ENCODE results near the gene PKDREJ.
"Not testable (repeated sequence)": the region's sequence is repeated elsewhere in the genome, so short reads cannot be mapped to it uniquely, and the experiment has no call there.

PKDREJ gene

GRCh38 chr22:46287873-46288751, 25.0 kb upstream of the PKDREJ start:
- DNase-seq, result peak; percentile 72

DNA sequence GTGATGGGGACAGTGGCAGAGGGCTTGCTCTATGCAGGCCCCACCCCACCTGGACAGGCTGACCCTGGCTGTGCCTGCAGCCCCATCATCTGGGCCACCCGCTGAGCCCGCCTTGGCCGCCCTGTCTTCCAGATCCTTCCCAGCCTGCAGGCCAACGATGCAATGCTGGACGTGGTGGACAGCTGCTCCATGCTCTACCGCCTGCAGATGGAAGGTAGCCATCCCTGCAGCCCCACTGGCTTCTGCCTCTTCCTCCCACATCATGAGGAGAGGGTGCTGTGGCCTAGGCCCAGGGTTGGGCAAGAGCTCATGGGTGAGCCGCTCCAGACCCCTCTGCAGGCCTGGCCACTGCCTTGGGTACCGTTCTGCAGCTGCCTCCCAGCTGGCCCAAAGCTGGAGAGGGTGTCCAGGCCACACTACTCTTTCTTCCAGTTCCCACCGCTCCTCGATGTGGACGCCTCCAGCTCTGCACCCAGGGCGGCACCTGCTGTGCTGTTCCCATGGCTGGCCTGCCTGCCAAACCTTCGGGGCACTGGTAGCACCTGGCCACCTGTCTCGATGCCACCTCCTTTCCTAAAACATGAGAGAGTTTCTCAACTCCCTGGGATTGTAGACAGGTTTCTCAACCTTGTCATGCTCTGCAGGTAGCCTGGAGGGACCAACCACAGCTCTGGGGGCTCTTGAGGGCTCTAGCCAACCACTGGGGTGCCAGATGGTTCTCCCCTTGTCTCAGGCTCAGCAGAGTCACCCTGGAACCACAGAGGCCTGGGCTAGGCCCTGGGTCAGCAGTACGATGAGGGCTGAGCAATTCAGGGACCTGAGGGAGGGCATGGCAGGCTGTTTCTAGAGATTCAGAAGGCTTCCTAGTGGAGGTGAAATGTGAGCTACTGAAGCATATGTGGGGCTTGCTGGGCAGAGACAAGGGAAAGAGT, 24.1 kb upstream of the PKDREJ start:
- no peak for DNase-seq

- no peak for DNase-seq
Measured at GRCh38 chr22:46286006-46286405, 22.9 kb upstream of the PKDREJ start.

DNA sequence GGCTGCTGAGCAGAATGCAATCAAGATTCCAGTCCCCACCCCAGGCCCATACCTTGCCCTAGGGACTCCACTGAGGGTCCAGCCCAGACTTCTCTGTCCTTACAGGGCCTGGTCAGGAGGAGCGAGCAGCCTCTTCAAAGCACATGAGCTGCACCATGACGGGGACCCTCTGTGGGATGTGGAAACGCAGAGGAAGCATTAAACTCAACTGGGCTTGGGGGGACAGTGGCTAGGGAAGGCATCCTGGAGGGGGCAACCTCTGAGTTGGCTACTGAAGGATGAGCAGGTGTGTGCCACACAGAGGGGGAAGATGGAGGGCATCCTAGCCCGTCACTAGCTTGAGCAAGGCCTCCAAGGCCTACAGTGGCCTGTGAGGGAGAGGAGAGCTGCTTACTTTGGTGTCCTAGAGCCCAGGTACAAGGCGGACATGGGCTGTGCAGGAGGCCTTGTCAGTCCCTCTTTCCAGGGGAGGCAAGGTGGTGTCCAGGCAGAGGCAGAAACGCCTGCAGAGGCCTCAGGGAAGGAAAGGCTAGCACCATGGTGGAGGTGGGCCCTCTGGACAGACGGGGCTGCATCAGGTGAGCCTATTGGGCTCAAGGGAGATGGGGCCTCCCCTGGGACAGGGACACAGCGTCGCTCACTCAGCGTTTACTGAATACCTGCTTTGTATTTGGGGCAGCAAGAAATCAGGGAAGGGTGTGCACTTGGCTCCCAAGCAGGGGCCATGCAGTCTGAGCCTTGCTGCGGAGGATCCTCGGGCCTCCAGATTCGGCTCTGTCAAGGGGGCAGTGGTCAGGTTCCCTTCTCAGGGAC, 18.9 kb upstream of the PKDREJ start:
- no peak for DNase-seq

DNA sequence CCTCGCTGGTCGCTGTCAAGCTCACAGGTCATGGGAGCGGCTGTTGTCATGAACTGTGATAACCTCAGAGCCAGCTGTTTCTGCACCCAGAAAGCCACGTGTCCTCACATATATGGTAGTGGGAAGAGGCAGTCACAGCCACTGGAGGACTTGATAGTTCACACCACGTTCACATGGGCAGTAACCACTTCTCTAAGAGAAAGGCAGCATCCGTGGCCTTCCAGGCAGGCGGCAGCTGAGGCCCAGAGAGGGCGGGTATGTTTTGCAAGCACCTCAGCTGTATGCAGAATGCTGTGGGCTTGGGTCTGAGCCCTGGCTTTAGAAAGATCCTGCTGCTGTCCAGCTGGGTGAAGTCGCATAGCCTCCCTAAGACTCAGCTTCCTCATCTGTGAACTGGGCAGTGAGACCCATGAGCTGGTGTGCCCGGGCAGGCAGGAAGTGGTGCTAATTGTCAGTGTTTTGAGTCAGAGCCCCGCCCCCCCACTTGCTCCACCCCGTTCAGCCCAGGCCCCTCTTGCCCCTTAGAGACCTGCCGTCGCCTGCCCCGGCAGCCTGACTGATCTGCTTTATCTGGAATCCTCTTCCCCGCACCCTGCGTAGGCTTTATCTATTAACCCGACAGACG, 18.0 kb upstream of the PKDREJ start:
- DNase-seq, result peak; percentile 37

DNA sequence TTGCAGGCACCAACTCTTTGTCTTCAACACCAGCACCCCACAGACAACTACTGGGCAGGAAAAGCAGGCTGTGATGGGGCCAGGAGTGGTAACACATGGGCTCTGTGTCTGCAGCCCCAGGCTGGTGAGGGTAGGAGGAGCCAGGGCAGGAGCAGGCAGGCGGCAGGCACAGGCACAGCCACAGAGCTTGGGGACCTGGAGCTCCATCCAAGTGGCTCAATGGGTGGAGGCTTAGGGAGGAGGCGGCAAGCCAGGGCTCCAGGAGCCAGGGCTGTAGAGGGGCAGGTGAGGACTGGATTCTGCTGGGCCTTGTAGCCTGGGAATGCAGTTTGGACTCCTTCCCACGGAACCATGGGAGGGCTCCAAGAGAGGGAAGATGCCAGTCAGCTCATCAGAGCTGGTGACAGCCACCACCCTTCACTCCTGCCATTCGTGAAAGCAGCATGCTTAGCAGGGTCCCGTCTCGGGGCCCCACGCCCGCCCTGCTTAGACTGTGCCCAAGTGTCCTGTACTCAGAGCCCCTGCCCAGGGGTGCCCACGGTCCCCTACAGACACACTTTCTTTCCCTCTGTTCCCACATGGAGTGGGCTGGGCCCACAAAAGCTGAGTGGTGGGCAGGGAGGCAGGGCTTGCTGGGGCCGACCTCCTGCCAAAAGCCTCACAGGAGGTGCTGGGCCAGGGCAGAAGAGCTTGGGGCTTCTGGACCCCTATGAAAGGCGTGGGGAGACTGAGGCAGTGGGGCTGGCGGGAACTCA, 17.1 kb upstream of the PKDREJ start:
- no peak for DNase-seq

- no peak for DNase-seq
Measured at GRCh38 chr22:46278656-46279645, 15.8 kb upstream of the PKDREJ start.

DNA sequence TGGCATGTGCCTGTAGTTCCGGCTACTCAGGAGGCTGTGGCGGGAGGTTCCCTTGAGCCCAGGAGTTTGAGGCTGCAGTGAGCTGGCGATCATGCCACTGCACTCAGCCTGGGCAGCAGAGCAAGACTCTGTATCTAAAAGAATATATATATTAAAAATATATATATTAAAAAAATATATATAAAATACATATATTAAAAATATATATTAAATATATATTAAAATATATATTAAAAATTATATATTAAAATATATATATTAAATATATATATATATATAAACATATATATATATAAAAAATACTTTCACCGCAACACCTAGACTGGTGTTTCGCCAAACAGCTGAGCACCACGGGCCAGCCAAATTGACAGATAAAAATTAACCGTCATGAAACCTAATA, 13.4 kb upstream of the PKDREJ start:
- DNase-seq, result no peak

DNA sequence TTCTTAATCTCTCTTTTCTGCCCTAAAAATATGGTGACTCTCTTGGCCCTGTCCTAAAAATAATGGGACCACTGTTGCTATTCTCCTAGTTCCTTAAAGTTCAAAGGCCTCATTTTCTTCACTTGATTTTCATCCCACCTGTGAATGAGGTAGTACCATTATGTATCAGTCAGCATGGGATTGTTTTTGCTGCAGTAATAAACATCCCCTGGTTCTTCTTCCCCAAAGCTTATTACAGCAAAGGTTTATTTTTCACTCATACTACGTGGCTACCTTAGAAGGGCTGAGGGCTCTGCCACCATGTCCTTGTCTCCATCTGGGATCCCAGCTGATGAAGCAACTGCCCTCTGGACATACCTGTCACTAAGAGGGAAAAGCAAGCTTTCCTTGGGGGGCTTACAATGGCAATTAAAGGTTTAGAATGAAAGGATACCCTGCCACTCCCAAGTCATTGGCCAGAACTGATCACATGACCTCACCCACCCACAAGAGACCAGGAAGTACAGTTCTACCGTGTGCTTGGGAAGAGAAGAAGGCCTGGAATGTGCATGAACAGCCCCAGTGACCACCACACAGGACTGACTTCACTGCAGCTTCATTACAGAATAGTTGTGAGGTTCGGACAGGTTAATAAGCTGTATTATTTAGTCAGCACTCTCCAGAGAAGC, 12.4 kb upstream of the PKDREJ start:
- no peak for DNase-seq

DNA sequence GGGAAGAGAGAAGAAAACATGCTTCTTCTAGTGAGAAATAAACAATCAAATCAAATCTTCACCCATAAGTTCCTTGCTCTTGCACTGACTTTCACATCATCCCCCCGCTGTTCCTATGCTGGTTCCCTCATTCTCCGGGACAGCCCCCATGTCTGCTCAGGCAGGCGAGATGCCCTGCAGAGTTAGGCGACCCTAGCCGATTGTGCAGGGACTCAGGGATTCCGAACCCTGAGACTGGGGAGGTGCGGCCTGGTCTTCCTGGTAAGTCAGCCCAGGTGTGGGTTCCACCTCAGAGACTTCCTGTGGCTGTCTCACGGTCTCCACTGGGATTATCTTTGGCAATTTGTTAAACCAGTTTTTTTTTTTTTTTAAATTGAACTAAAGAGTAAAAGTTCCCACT, 11.2 kb upstream of the PKDREJ start:
- DNase-seq, result no peak

- DNase-seq, result no peak
Measured at GRCh38 chr22:46273432-46274148, 10.4 kb upstream of the PKDREJ start.

- no peak for DNase-seq
Measured at GRCh38 chr22:46272762-46273431, 9.8 kb upstream of the PKDREJ start.

- no peak for DNase-seq
Measured at GRCh38 chr22:46272196-46272595, 9.1 kb upstream of the PKDREJ start.

- no peak for DNase-seq
Measured at GRCh38 chr22:46269564-46269963, 6.4 kb upstream of the PKDREJ start.

DNA sequence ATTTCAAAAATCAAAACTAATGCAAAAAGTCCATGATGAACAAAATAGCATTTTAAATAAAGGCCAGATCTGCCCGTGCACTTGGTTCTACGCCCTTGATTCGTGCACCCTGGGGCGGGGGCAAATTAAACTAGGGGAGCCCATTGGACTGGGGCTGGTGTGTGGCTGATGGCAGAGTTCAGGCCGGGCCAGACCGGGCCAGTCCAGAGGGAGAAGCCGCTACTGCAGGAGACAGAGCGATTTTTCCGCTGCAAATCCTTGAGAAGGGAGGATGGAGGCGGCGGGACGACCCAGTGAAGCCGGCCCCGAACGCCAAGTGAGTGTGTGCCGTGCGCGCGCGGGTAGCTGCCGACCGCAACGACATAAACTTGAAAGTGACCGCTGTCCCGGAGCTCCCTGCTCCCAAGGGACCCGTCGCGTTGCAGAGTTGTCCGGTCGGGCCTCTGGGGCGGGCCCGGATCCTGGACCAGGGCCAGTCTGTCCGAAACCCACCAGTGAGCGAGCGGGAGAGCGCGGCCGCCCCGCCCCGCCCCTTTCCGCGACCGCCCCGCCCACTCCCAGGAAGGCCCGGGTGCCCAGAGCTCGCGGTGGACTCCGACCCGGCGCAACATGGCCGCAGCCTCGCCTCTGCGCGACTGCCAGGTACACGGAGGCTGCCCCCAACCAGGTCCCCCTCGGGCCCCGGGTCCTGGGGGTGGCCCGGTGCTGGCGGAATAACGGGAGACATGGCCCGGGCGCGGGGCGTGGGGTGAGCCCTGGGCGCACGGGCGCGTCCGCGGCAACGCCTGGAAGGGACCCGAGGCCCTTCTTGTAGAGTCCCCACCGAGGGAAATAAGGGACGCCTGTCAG, 4.5 kb upstream of the PKDREJ start, which contains the start of gene TTC38:
Gene TTC38, plus strand, starts transcription at position 578 of the 849 bp plus-strand sequence. Its CDS starts 32 bp downstream, at position 610.
- DNase-seq, result no peak

- not testable (repeated sequence) for DNase-seq
Measured at GRCh38 chr22:46265627-46266026, 2.5 kb upstream of the PKDREJ start.

GRCh38 chr22:46264520-46264919, 1.4 kb upstream of the PKDREJ start:
- DNase-seq, result not testable (repeated sequence)

Data from NK-92 treated with Interleukin-12 subunit alpha and Interleukin-12 subunit beta, amount 100 ng/mL, for 24 hours (cell line).